K562 (cell line): ENCODE data around the gene LRP1B. TPM values are rescaled to one million over a fixed set of nuclear protein-coding genes. Genes with fewer than 3 reads are reported as not detected.

Experiments used
- ATAC-seq: fragments of 200-7000 bp; cut with Tn5 transposase; 3 replicates; pipeline ENCODE4 v1.9.1; 2020; ENCODE audit warnings: moderate library complexity
- BruUV-seq: library from RNA; stranded (reverse); fragments of 400-500 nt; replicated peaks from 2 replicates; lab custom pipeline; 2021; lab: Mats Ljungman, UMichigan
- CTCF ChIA-PET: fragments of 300-600 bp; formaldehyde crosslinking; extraction: SDS; loops from one replicate; lab custom pipeline; 2021; ENCODE audit warnings: low intra/inter-chr PET ratio; lab: Yijun Ruan, JAX
- POLR2A ChIA-PET: fragments of 300-600, 350-650 bp; sonication (Branson Sonifier 250); formaldehyde crosslinking; extraction: SDS; loops from one replicate; lab custom pipeline; 2021; ENCODE audit warnings: antibody characterized with exemption, inconsistent platforms; lab: Yijun Ruan, JAX
- DNase-seq, 4 experiments: peaks; one replicate each; pipeline versions ENCODE4 v3.0.0 to v3.0.0-alpha.2; 2011 to 2018; ENCODE audit warnings: low spot score in 3 of 4, mixed read lengths in 3 of 4; ENCODE audit errors: extremely low read depth in 1 of 4
- FAIRE-seq: peaks from 2 replicates; lab custom pipeline; 2011; peaks lifted over from hg19 to GRCh38; lab: Jason Lieb, UNC
- H2AFZ ChIP-seq: 2 replicates; pipeline ENCODE4 v1.6.0; 2011; ENCODE audit warnings: low read depth, low read length, control low read depth, inconsistent platforms
- H3K27ac ChIP-seq: fragments of 200-600 bp; 3 replicates; pipeline ENCODE4 v1.8.0; 2011; ENCODE audit warnings: low read depth, mild to moderate bottlenecking, control low read depth, inconsistent platforms, low read length, moderate library complexity, mixed read lengths; ENCODE audit errors: extremely low read depth
- H3K27me3 ChIP-seq, 2 experiments: fragments of 300-600 bp in 1 of 2; 2 replicates in 1 of 2; 3 replicates in 1 of 2; pipeline versions ENCODE4 v1.6.0 to v1.8.0; 2011; ENCODE audit warnings: inconsistent platforms in 2 of 2, low read length in 2 of 2, mild to moderate bottlenecking in 1 of 2, mixed read lengths in 1 of 2, moderate library complexity in 1 of 2; ENCODE audit not compliant: control insufficient read depth in 2 of 2, insufficient read depth in 2 of 2
- H3K36me3 ChIP-seq: fragments of 300-600 bp; 3 replicates; pipeline ENCODE4 v1.8.0; 2011; ENCODE audit warnings: mild to moderate bottlenecking, low read length, inconsistent platforms; ENCODE audit not compliant: control insufficient read depth, insufficient read depth
- H3K4me1 ChIP-seq, 2 experiments: fragments of 200-600 bp in 1 of 2; replicated peaks in 1 of 2; 2 replicates in 1 of 2; 3 replicates in 1 of 2; pipeline versions ENCODE4 v1.5.1 to v1.8.0; 2011; ENCODE audit warnings: inconsistent platforms in 2 of 2, low read length in 2 of 2, mild to moderate bottlenecking in 1 of 2, mixed read lengths in 1 of 2, moderate library complexity in 1 of 2; ENCODE audit not compliant: control insufficient read depth in 2 of 2, insufficient read depth in 2 of 2
- H3K4me2 ChIP-seq: 2 replicates; pipeline ENCODE4 v1.6.1; 2011; ENCODE audit warnings: low read length, control low read depth, inconsistent platforms, mixed read lengths; ENCODE audit not compliant: insufficient read depth
- H3K4me3 ChIP-seq: fragments of 200-600 bp; sonication (generic), shearing (Covaris generic); 2 replicates; pipeline ENCODE4 v1.5.1; 2016; ENCODE audit warnings: control low read depth, inconsistent platforms
- H3K79me2 ChIP-seq: fragments of 200-600 bp; 3 replicates; pipeline ENCODE4 v1.8.0; 2011; ENCODE audit warnings: low read length, inconsistent platforms; ENCODE audit not compliant: control insufficient read depth, insufficient read depth
- H3K9ac ChIP-seq, 2 experiments: 2 replicates each; pipeline versions ENCODE4 v1.6.0 to v1.6.1; 2011; ENCODE audit warnings: low read depth in 2 of 2, low read length in 2 of 2, control low read depth in 1 of 2, inconsistent platforms in 1 of 2, mild to moderate bottlenecking in 1 of 2, mixed read lengths in 1 of 2; ENCODE audit not compliant: insufficient read depth in 1 of 2
- H3K9me1 ChIP-seq: one replicate; pipeline ENCODE4 v1.6.0; 2011; ENCODE audit warnings: inconsistent platforms, mild to moderate bottlenecking, low read length, moderate library complexity; ENCODE audit not compliant: control insufficient read depth, insufficient read depth
- H3K9me3 ChIP-seq: replicated peaks from 2 replicates; pipeline ENCODE4 v1.5.1; 2011; ENCODE audit warnings: low read depth, low read length, inconsistent platforms; ENCODE audit not compliant: control insufficient read depth, insufficient read depth
- H4K20me1 ChIP-seq: replicated peaks from 2 replicates; pipeline ENCODE4 v1.6.1; 2011; ENCODE audit warnings: low read length, inconsistent platforms, mixed read lengths; ENCODE audit not compliant: control insufficient read depth, insufficient read depth
- BRCA1 ChIP-seq, 2 experiments: fragments of 450-650 bp in 1 of 2; sonication (generic) in 1 of 2; formaldehyde crosslinking in 1 of 2; IDR thresholded peaks; 2 replicates each; pipeline versions ENCODE4 v1.5.0 to v1.6.1; 2017 to 2020; ENCODE audit warnings: mild to moderate bottlenecking in 1 of 2, missing genetic modification reagents in 1 of 2
- CBFB ChIP-seq: sonication (generic); formaldehyde crosslinking; IDR thresholded peaks from 2 replicates; pipeline ENCODE4 v1.4.0; 2020; ENCODE audit warnings: mild to moderate bottlenecking, missing genetic modification reagents
- CHCHD3 ChIP-seq: fragments of 250-450 bp; sonication (Bioruptor Pico); IDR thresholded peaks from 2 replicates; pipeline ENCODE4 v2.1.2; 2022; ENCODE audit warnings: mild to moderate bottlenecking
- MEF2D ChIP-seq: conservative IDR thresholded peaks from 2 replicates; pipeline ENCODE4 v1.6.1; 2016; ENCODE audit warnings: low read depth, missing genetic modification characterization, missing compliant biosample characterization
- NFATC3 ChIP-seq: fragments of 450-650 bp; IDR thresholded peaks from 2 replicates; pipeline ENCODE4 v1.6.1; 2017; ENCODE audit warnings: mild to moderate bottlenecking
- NUFIP1 ChIP-seq: fragments of 450-650 bp; IDR thresholded peaks from 2 replicates; pipeline ENCODE4 v1.6.1; 2018; ENCODE audit not compliant: partially characterized antibody
- SAFB2 ChIP-seq: fragments of 200-400 bp; formaldehyde crosslinking; IDR thresholded peaks from 2 replicates; pipeline ENCODE4 v1.6.1; 2018; ENCODE audit warnings: borderline replicate concordance, low read length, low read depth, moderate library complexity; ENCODE audit not compliant: severe bottlenecking
- TCF3 ChIP-seq: sonication (generic); formaldehyde crosslinking; IDR thresholded peaks from 2 replicates; pipeline ENCODE4 v1.4.0; 2020; ENCODE audit warnings: mild to moderate bottlenecking, missing genetic modification reagents
- THRA ChIP-seq: fragments of 450-650 bp; IDR thresholded peaks from 2 replicates; pipeline ENCODE4 v1.6.1; 2017; ENCODE audit warnings: mild to moderate bottlenecking, moderate library complexity
- TSHZ1 ChIP-seq: fragments of 250-450 bp; sonication (Bioruptor Pico); IDR thresholded peaks from 2 replicates; pipeline ENCODE4 v1.4.0; 2020; ENCODE audit warnings: mild to moderate bottlenecking, moderate library complexity
- ZC3H8 ChIP-seq: fragments of 450-650 bp; IDR thresholded peaks from 2 replicates; pipeline ENCODE4 v1.6.1; 2017
- ZNF398 ChIP-seq: fragments of 250-450 bp; sonication (Bioruptor Pico); IDR thresholded peaks from 2 replicates; pipeline ENCODE4 v1.8.0; 2021; ENCODE audit warnings: moderate library complexity, mild to moderate bottlenecking, inconsistent platforms
- ZNF57 ChIP-seq: fragments of 450-650 bp; formaldehyde crosslinking; IDR thresholded peaks from 2 replicates; pipeline ENCODE4 v1.4.0; 2020; ENCODE audit warnings: mild to moderate bottlenecking, moderate library complexity
- ZNF699 ChIP-seq: fragments of 250-450 bp; sonication (Bioruptor Pico); IDR thresholded peaks from 2 replicates; pipeline ENCODE4 v1.8.0; 2021; ENCODE audit warnings: mild to moderate bottlenecking, moderate library complexity; ENCODE audit not compliant: insufficient replicate concordance
- WGBS: fragments of 100-300 bp; shearing (Covaris generic); methylation state at CpG from one replicate; pipeline ENCODE4 v1.1.6; 2016; ENCODE audit warnings: low coverage, mixed read lengths; ENCODE audit not compliant: insufficient coverage; ENCODE audit errors: missing lambda C conversion rate; 5-methylcytosine and 5-hydroxymethylcytosine counted together
- in situ Hi-C: fragments of 300-500 bp; cut with MboI; formaldehyde crosslinking; loops from 4 replicates; pipeline ENCODE4 v1.15.0; 2018; ENCODE audit warnings: inconsistent platforms, mixed read lengths
- intact Hi-C: fragments of 100-400 bp; cut with micrococcal nuclease; formaldehyde crosslinking; loops from 2 replicates; pipeline ENCODE4 v1.14.2; 2022
- polyA plus RNA-seq, 8 experiments: library from polyadenylated mRNA; depleted of rRNA in 4 of 8; stranded (reverse) in 5 of 8; unstranded in 3 of 8; fragments of >200 nt; fragmentation: Nextera tagmentation in 2 of 8; fragmentation: Illumina TruSeq in 1 of 8; extraction: Ambion mirVana in 2 of 8; extraction: Trizol in 1 of 8; gene quantifications; 2 replicates each; pipeline versions ENCODE4 v1.2.1 to v1.2.3, GENCODE V29; 2011 to 2014; ENCODE audit warnings: inconsistent platforms in 1 of 8, missing spikeins in 1 of 8
- total RNA-seq, 7 experiments: library from RNA; depleted of rRNA in 6 of 7; stranded (reverse); fragments of >200 nt in 6 of 7; fragmentation: Illumina TruSeq in 2 of 7; extraction: Trizol in 2 of 7; gene quantifications; 2 replicates each; pipeline versions ENCODE4 v1.2.1 to v1.2.3, GENCODE V29; 2011 to 2021; ENCODE audit warnings: low replicate concordance in 1 of 7
- TF ChIP-seq, protein P1 (sequence below): fragments of 250-450 bp; sonication (Bioruptor Pico); IDR thresholded peaks from 2 replicates; pipeline ENCODE4 v1.5.0; 2021

LRP1B gene
- total and polyA plus RNA-seq, 9 of the 15 experiments (the other 6 are each of a cell fraction or from before 2014, with no cell fraction given): not detected

- Histone ChIP-seq H4K20me1 (no peaks in the 10 kb centered on the region), H2AFZ (no peak overlapping the region), H3K4me1 (no peaks in the 10 kb centered on the region), H3K36me3 (no peaks in the 10 kb centered on the region), H3K79me2 (no peaks in the 10 kb centered on the region), H3K9ac (no peak overlapping the region), H3K9me3 (no peaks in the 10 kb centered on the region), H3K9me1 (no peaks in the 10 kb centered on the region), H3K4me2 (no peak overlapping the region), H3K27ac (no peak overlapping the region), H3K27me3 (no peaks in the 10 kb centered on the region), H3K4me3 (no peak overlapping the region)
- ChIA-PET POLR2A (no interaction called here), CTCF (no interaction called here)
- ATAC-seq: no peak
- BruUV-seq: no TSS peak
- no peak for FAIRE-seq
- WGBS: 7% methylated on average over 1 of the region's 1 CpG
- intact Hi-C loops (no loop called here), in situ Hi-C loops (no loop called here)
- DNase-seq: no peak
- TF ChIP-seq CBFB (CRISPR knock-in tag): no peak
- TF ChIP-seq ZNF398 (CRISPR knock-in tag): no peak
- no peak for TF ChIP-seq THRA
- no peak for TF ChIP-seq ZNF57 (CRISPR knock-in tag)
- TF ChIP-seq ZC3H8: no peak
- TF ChIP-seq NUFIP1: no peak
- no peak for TF ChIP-seq SAFB2
- TF ChIP-seq BRCA1 (IDR thresholded peaks at IDR 0.05): no peak
- TF ChIP-seq BRCA1 (CRISPR knock-in tag; IDR thresholded peaks at IDR 0.05): no peak
- no peak for TF ChIP-seq ZNF699 (CRISPR knock-in tag)
- TF ChIP-seq, protein P1, sequence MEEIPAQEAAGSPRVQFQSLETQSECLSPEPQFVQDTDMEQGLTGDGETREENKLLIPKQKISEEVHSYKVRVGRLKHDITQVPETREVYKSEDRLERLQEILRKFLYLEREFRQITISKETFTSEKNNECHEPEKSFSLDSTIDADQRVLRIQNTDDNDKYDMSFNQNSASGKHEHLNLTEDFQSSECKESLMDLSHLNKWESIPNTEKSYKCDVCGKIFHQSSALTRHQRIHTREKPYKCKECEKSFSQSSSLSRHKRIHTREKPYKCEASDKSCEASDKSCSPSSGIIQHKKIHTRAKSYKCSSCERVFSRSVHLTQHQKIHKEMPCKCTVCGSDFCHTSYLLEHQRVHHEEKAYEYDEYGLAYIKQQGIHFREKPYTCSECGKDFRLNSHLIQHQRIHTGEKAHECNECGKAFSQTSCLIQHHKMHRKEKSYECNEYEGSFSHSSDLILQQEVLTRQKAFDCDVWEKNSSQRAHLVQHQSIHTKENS (CRISPR knock-in tag): no peak
- no peak for TF ChIP-seq TSHZ1
- no peak for TF ChIP-seq TCF3 (CRISPR knock-in tag)
- no peak for TF ChIP-seq MEF2D
- no peak for TF ChIP-seq NFATC3
- TF ChIP-seq CHCHD3 (CRISPR knock-in tag): no peak
Observed at GRCh38 chr2:141959941-141960340, 170.9 kb downstream of the LRP1B start.
